ENCODE results near the gene GJC2.

DNA sequence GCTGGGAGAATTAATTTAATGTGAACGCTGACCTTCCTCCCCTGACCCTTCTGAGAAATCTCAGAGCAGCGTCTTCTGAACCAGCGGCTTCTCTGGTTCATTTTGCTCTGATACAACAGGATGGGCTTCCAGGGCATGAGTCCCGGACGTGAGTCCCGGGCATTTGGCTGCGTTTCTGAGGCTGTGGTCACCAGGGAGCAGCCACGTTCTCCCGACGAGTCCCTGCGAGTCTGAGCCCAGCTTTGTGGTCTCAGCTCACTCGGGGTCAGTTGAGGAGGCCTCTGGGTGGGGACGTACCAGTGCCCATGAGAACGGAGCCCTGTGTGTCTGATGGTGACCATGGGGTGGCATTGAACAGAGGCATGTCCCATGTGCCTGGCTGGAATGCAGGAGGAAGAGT, 40.5 kb downstream of the GJC2 start:
- TF ChIP-seq CTCF (conservative IDR thresholded peaks at IDR 0.05; ENCODE audit: low read depth, low read length) = no peak
- TF ChIP-seq EZH2 (IDR thresholded peaks at IDR 0.05; ENCODE audit: low read length, unreplicated experiment) = no peak
